ENCODE measurements around the gene DOCK10.

The DOCK10 gene

DNA sequence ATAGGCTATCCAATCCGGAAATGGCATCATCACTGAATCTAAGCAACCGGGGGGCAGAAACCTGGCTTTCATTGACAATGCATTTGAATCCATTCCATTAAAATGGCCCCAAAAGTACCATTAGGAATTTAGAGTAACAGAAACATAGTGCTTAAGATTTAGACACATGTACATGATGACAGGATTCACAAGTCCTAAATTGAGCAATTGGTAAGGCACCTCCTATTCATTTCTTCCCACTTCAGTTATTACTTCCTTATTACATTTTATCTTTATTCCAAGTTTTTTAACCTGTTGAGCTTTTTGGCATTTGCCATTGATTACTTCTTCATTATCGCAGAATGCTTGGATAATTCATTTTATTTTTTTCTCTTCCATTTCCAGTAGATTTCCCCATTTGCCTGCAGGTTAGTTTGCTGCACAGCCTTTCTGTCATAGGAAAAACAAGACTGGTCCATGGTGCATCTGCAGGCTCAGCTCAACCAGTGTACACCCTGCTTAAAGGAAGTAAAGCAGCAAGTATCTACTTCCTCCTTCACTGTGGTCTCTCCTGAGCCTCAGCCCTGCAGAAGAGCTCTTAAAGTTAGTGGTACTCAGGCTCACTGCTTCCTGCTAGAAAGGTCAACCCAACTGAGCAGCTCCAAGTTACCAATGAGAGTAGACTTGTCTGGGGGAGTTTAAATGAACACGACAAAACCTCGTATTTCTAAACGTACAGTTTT is 89.2 kb downstream of the DOCK10 start:
- ChIA-PET CTCF (interaction anchor here (0.7 kb wide), 1 partner anchor 175 kb away, joined by 3 read pairs; no protein-coding TSS in a partner anchor), POLR2A (no interaction called here)
- TF ChIP-seq ZNF157 (tag by site-specific recombination; IDR thresholded peaks at IDR 0.05) = no peak
- no peak for TF ChIP-seq ZNF704 (tag by site-specific recombination; IDR thresholded peaks at IDR 0.05)
- no peak for TF ChIP-seq OVOL3 (tag by site-specific recombination; IDR thresholded peaks at IDR 0.05)
- TF ChIP-seq ZNF426 (tag by site-specific recombination; IDR thresholded peaks at IDR 0.05) = no peak
- TF ChIP-seq ZNF654 (tag by site-specific recombination; IDR thresholded peaks at IDR 0.05; ENCODE audit: low read depth) = no peak
- no peak for TF ChIP-seq GLI4 (tag by site-specific recombination; IDR thresholded peaks at IDR 0.05)
- no peak for TF ChIP-seq ZNF580 (tag by site-specific recombination; IDR thresholded peaks at IDR 0.05)
- no peak for TF ChIP-seq ZNF843 (tag by site-specific recombination; IDR thresholded peaks at IDR 0.05)
- no peak for TF ChIP-seq ZNF777 (tag by site-specific recombination; IDR thresholded peaks at IDR 0.05; ENCODE audit: borderline replicate concordance)
- TF ChIP-seq SP3 (tag by site-specific recombination; IDR thresholded peaks at IDR 0.05) = no peak
- no peak for TF ChIP-seq KLF10 (tag by site-specific recombination; IDR thresholded peaks at IDR 0.05)
- TF ChIP-seq ZNF571 (tag by site-specific recombination; IDR thresholded peaks at IDR 0.05) = no peak
- no peak for TF ChIP-seq ZNF311 (tag by site-specific recombination; IDR thresholded peaks at IDR 0.05; ENCODE audit: borderline replicate concordance)
- no peak for TF ChIP-seq SP7 (tag by site-specific recombination; IDR thresholded peaks at IDR 0.05)
- Histone ChIP-seq H3K4me3 (ENCODE audit: low read depth, low read length) (no peak overlapping the region), H3K27ac (ENCODE audit: extremely low read depth, low read depth, low read length) (no peak overlapping the region), H3K4me1 (ENCODE audit: control insufficient read depth, insufficient read depth, low read length) (no peaks in the 10 kb centered on the region), H3K9me3 (ENCODE audit: control insufficient read depth, insufficient read depth, low read depth, low read length) (no peaks in the 10 kb centered on the region), H3K36me3 (ENCODE audit: control insufficient read depth in 2 of 2, insufficient read depth in 1 of 2, low read length in 2 of 2) (no peaks in the 10 kb centered on the region)

DNA sequence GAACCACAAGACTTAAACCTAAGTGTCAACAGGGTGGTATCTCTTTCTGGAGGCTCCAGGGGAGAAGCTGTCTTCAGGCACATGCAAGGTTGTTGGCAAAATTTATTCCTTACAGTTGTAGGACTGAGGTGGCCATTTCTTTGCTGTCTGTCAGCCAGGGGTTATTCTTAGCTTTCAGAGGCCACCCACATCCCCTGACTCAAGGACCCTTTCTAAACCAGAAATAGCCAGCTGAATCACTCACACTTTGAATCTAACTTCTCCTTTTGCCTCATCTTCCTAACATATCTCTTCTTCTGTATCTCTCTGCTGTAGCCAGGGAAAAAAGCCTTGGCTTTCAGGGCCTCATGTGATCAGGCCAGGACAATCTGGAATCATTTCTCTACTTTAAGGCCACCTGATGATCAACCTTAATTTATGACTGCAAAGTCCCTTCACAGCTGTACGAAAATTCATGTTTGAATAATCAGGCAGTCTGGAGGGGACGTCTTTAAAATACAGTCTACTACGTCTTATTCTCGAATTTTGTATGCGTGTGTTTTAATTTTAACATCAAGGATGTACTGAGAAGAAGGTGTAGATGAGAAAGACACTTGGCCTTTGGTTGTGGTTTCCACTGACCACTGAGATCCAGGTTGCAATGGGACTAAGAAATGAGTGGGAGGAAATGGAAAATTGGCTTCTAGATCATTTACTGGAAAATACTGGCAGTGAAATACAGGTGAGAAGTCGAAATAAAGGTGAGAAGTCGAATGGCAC is 90.4 kb downstream of the DOCK10 start:
- H3K4me1 ChIP-seq (ENCODE audit: control insufficient read depth, insufficient read depth, low read length) = no peaks in the 10 kb centered on the region
- H3K9me3 ChIP-seq (ENCODE audit: control insufficient read depth, insufficient read depth, low read depth, low read length) = no peaks in the 10 kb centered on the region
- no peak overlapping the region for H3K4me3 ChIP-seq (ENCODE audit: low read depth, low read length)
- TF ChIP-seq ZNF596 (tag by site-specific recombination; IDR thresholded peaks at IDR 0.05) (no peak), ZNF521 (tag by site-specific recombination; IDR thresholded peaks at IDR 0.05) (no peak), WT1 (tag by site-specific recombination; IDR thresholded peaks at IDR 0.05) (no peak), ZNF184 (tag by site-specific recombination; IDR thresholded peaks at IDR 0.05) (no peak), ZNF777 (tag by site-specific recombination; IDR thresholded peaks at IDR 0.05; ENCODE audit: borderline replicate concordance) (no peak), ZNF175 (tag by site-specific recombination; IDR thresholded peaks at IDR 0.05) (no peak), ZNF169 (tag by site-specific recombination; IDR thresholded peaks at IDR 0.05) (no peak), ZNF449 (tag by site-specific recombination; IDR thresholded peaks at IDR 0.05) (no peak)
- H3K27ac ChIP-seq (ENCODE audit: extremely low read depth, low read depth, low read length) = no peak overlapping the region
- ChIA-PET POLR2A (no interaction called here), CTCF (no interaction called here)
- H3K36me3 ChIP-seq (ENCODE audit: control insufficient read depth in 2 of 2, insufficient read depth in 1 of 2, low read length in 2 of 2) = no peaks in the 10 kb centered on the region
